Stimulated activated CD8-positive, alpha-beta memory T cell treated with anti-CD3 and anti-CD28 coated beads, Interleukin-4, amount 100 ng/mL, for 24 hours (primary cell): ENCODE measurements around the gene DLEU7.

Experiments used
- DNase-seq: peaks from one replicate; pipeline ENCODE4 v3.0.0-alpha.2; 2020; ENCODE audit warnings: low read depth

Gene DLEU7

GRCh38 chr13:50842251-50842989 lies 1.1 kb downstream of the DLEU7 start:
- no peak for DNase-seq

GRCh38 chr13:50841786-50842185 lies 1.7 kb downstream of the DLEU7 start:
- DNase-seq: no peak

GRCh38 chr13:50840284-50840683 lies 3.2 kb downstream of the DLEU7 start:
- no peak for DNase-seq

GRCh38 chr13:50839828-50840227 lies 3.7 kb downstream of the DLEU7 start:
- DNase-seq: no peak

GRCh38 chr13:50838701-50839100 lies 4.8 kb downstream of the DLEU7 start:
- no peak for DNase-seq

GRCh38 chr13:50838031-50838430 lies 5.5 kb downstream of the DLEU7 start:
- DNase-seq: no peak

- DNase-seq: no peak
Observed at GRCh38 chr13:50831512-50831911, 12.0 kb downstream of the DLEU7 start.

GRCh38 chr13:50829896-50830295 lies 13.6 kb downstream of the DLEU7 start:
- no peak for DNase-seq

GRCh38 chr13:50829226-50829625 lies 14.3 kb downstream of the DLEU7 start:
- DNase-seq: no peak

- DNase-seq: no peak
Observed at GRCh38 chr13:50826035-50826434, 17.5 kb downstream of the DLEU7 start.

GRCh38 chr13:50812242-50812641 lies 31.2 kb downstream of the DLEU7 start:
- DNase-seq: no peak

- DNase-seq: no peak
Observed at GRCh38 chr13:50810998-50811397, 32.5 kb downstream of the DLEU7 start.

- DNase-seq: no peak
Observed at GRCh38 chr13:50810468-50810867, 33.0 kb downstream of the DLEU7 start.

GRCh38 chr13:50809133-50810090 lies 34.1 kb downstream of the DLEU7 start:
- no peak for DNase-seq

- no peak for DNase-seq
Observed at GRCh38 chr13:50805805-50806204, 37.7 kb downstream of the DLEU7 start.

GRCh38 chr13:50801087-50801931 lies 42.2 kb downstream of the DLEU7 start:
- peak; percentile 22 for DNase-seq

GRCh38 chr13:50800091-50800739 lies 43.3 kb downstream of the DLEU7 start:
- DNase-seq: no peak

- DNase-seq: no peak
Observed at GRCh38 chr13:50798923-50799322, 44.6 kb downstream of the DLEU7 start.

GRCh38 chr13:50797091-50797490 lies 46.4 kb downstream of the DLEU7 start:
- DNase-seq: no peak

GRCh38 chr13:50796463-50796862 lies 47.0 kb downstream of the DLEU7 start:
- no peak for DNase-seq

GRCh38 chr13:50794226-50794625 lies 49.3 kb downstream of the DLEU7 start:
- no peak for DNase-seq

GRCh38 chr13:50793026-50793425 lies 50.5 kb downstream of the DLEU7 start:
- DNase-seq: no peak
